Transverse colon (tissue), 3 donors: ENCODE results near the gene EHHADH.

Experiments
- CTCF ChIP-seq, 5 experiments: fragments of 200-600 bp in 3 of 5; fragments of 450-650 bp in 2 of 5; sonication (generic) in 3 of 5; IDR thresholded peaks; 1 replicate in 2 of 5; 2 replicates in 3 of 5; pipeline ENCODE4 v1.5.1; 2016 to 2017; ENCODE audit warnings: antibody characterized with exemption in 5 of 5, inconsistent platforms in 3 of 5, mild to moderate bottlenecking in 2 of 5, moderate library complexity in 1 of 5
- POLR2A ChIP-seq: fragments of 450-650 bp; IDR thresholded peaks from one replicate; pipeline ENCODE4 v1.6.1; 2016; ENCODE audit warnings: antibody characterized with exemption, mild to moderate bottlenecking, moderate library complexity

GRCh38 chr3:185254799-185255198 is 950 bp upstream of the EHHADH start:
- TF ChIP-seq CTCF (IDR thresholded peaks at IDR 0.05) (no peak), POLR2A (no peak)
